GM19240 (cell line): ENCODE results near the gene TEPSIN.
"Not testable (repeated sequence)": the region's sequence is repeated elsewhere in the genome, so short reads cannot be mapped to it uniquely, and the experiment has no call there.

Experiments used
- DNase-seq: peaks from one replicate; pipeline ENCODE4 v3.0.0; 2011; ENCODE audit warnings: low spot score; ENCODE audit not compliant: insufficient read length

The TEPSIN gene

GRCh38 chr17:81236784-81237183 lies 2.1 kb downstream of the TEPSIN start:
- no peak for DNase-seq

- no peak for DNase-seq
Observed at GRCh38 chr17:81235822-81236740, 2.8 kb downstream of the TEPSIN start.

DNA sequence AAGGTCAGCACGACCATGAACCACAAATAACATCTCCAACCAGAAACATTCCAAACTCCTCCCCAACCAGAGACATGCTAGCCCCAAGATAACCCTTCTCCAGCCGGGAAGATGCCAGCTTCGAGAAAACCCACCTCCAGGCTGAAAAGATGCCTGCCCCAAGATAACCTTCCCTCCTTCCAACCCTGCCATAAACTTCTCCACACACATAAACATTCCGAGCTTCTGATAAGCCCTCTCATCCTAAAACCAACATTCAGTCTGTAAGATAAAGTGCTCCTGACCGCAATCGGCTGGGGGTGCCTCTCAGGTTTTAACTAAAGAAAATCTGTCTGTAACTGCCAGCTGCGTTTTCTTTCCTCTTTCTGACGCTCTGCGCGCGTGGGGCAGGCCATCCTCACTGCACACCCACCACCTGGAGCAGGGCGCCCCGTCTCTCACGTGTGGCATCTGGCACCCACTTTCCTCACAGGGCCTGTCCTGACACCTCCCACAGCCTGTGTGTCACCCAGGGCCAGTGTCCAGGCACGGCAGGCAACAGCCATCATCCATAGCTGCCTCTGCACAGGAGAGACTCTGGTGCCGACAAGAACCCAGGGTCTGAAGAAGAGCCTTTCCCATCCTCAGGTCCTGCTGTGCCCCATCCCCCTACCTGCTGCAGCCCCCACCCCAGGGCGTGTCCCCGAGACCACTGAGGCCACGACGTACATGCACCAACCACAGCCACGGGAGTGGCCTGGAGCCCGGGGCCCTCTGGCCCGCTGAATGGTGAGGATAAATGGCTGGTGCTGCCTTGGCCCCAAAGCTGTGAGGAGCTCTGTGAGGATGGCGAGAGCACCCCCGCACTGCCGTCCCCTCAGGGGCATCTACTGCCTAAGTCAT lies 3.7 kb downstream of the TEPSIN start:
- no peak for DNase-seq

GRCh38 chr17:81234506-81234855 lies 4.4 kb downstream of the TEPSIN start:
- no peak for DNase-seq

GRCh38 chr17:81233811-81234505 lies 4.9 kb downstream of the TEPSIN start:
- no peak for DNase-seq

GRCh38 chr17:81233316-81233715 lies 5.5 kb downstream of the TEPSIN start:
- no peak for DNase-seq

DNA sequence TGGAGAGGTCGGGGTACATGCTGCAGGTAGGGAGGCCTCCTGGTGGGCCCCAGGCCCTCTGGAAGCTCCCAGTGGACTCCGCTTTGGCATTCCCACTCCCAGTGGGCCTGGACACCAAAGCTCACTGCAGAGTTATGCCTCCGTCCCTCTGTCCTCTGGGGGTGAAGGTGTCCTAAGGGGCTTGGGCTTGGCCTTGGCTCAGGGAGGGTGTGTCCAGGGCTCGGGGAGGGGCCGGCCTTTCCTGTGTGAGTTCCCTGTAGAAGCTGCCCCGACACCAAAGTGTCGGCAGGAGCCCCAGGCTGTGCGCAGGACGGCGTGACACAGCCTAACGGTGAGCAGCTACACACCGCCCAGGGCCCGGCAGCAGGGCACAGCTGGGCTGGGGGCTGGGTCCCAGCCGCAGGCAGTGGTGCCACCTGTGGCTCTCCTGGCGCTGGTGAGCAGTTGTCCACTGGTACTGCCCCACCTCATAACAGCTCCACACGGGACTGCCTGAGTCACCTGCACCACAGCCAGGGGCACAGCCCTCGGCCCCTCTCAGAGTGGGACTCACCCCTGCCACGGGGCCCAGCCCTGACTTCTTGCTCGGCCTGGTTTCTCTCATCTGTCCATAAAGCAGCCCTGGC lies 6.1 kb downstream of the TEPSIN start:
- no peak for DNase-seq

DNA sequence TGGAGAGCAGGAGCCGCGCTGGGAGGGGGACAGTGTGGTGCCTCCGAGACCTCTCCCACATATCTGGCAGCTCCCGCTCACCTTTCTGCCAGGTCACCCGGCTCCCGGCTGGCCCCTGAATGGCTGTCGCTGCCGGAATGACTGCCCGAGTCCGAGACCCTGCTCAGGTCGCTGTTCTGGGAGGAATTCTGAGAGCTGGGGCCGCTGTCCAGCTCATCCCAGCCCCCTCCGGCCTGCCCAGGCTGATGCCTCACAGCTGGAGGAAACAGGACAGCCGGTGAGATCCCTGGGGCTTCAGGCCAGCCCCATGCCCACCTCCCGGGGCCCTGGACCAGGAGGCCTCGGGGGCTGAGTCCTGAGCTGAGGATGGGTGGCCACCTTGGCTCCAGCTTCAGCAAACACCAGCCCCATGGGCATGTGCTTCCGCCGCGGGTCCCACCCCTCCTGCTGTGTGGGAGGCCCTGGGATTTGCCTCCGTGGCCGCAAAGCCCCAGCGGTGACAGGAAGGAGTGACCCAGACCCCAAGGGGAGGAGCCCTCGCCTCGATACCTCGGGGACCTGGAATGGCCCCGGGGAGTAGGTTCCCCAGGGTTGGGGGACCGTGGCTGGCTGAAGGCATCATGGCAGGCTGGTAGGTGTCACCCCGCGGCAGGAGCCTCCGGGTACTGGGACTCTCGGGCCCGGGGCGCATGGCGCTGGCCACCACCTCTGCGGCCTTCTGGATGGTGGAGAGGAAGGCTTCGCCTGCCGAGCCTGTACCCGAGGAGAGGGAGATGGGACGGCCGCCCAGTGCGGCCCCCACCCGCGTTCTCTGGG lies 6.9 kb downstream of the TEPSIN start:
- DNase-seq, result no peak

DNA sequence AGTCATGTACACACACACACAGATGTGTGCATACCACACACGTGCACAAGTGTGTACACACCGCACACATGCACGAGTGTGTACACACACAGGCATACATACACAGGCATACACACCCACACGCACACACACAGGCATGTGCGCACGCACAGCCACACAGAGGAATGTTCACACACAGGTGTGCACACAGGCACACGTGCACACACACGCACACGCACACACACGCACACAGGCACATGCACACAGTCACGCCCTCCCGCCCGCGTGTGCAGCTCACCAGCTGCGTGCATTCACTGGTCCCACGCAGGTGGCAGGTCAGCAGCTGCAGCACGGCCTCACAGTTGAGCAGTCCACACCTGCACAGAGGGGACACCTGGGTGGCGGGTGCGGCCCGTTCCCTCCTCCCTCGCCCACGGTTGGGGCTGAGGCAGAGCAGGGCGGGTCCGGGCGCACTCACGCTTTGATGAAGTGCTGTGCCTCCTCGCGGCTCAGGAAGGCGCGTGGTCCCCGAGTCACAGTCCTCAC lies 7.7 kb downstream of the TEPSIN start:
- no peak for DNase-seq

DNA sequence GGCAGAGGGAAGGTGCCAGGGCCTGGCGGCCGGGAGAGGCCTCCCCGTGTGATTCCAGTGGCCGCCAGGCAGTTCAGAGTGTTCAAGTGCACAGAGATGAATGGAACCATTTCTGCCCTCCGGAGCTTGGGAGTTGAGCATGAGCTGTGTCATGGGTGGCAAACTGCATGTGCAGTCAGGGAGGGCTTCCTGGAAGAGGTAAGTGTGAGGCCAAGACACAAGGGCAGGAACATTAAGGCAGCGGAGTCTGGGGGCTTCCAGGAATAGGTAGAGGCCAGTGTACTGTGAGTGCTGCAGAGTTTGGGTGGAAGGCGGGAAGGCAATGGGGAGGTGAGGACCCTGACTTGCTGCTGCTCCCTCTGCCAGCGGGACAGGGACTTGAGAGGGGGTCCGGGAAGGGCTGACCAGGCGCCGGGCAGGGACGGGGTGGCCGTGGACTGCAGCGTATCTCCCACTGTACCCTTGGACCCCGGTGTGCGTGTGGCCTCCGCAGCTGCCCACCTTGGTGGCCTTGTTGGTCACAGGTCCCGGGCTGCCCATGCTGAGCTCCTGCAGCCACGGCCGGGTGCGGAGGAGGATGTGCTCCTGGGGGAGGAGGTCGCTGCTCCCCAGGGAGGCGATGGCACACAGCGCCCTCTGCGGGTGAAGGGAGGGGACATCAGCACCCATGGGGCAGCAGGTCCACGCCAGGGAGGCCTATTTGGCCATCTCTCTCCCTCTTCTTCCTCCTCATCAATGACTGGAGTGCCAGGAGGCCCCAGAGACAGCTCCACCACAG lies 8.6 kb downstream of the TEPSIN start:
- DNase-seq, result no peak

- no peak for DNase-seq
Observed at GRCh38 chr17:81229666-81229920, 9.3 kb downstream of the TEPSIN start.

DNA sequence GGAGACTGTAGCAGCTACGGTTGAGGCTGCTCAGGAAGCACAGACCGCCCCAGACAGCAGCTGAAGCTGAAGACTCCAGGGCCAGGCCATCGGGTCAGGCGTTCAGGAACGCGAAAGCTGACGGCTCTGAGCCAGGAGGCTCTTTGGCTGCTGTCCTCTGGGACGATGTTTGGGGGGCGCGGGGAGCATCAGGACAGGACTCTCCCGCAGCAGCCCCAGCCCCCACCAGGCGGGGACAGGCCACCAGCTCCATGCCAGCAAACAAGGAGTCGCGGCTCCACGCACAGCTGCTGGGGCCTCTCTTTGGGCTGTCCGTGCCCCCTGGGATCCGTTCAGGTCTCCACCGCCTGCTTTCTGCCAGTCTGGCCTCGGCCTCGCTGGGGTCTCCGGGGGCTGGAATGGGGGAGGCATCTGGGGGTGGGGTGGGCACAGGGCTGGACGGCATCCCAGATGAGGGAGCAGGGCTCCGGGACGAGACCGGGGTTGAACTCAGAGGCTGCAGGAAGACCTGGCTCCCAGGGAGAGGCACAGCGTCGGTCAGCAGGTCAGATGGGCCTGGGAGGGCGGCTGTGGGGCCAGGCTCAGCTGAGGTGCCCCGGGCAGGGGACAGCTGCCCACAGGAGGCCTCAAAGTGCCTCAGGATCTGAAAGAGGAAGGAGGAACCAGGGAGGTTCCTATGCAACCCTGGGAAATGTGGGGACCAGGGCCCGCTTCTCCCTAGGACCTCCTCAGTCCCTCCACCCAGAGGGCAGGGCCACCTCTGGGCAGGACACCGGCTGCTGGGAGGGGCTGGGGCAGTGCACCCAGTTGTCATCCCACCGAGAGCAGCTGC lies 9.8 kb downstream of the TEPSIN start:
- DNase-seq, result no peak

GRCh38 chr17:81228420-81228819 lies 10.4 kb downstream of the TEPSIN start:
- no peak for DNase-seq

- not testable (repeated sequence) for DNase-seq
Observed at GRCh38 chr17:81227630-81228029, 11.2 kb downstream of the TEPSIN start.

- no peak for DNase-seq
Observed at GRCh38 chr17:81223762-81224130, 15.1 kb downstream of the TEPSIN start.

- peak; percentile 99 for DNase-seq
Observed at GRCh38 chr17:81222906-81223761, 15.7 kb downstream of the TEPSIN start, which contains the start of gene CEP131. Gene CEP131, minus strand, starts transcription at chr17:81222965. Its CDS starts 2,909 bp downstream, at chr17:81220056.

GRCh38 chr17:81222620-81222905 lies 16.3 kb downstream of the TEPSIN start:
- no peak for DNase-seq
